ENCODE results near the gene E2F3.
A peak's percentile ranks its signal among the peaks of the same experiment; 100 is the strongest.
"Not testable (repeated sequence)": the region's sequence is repeated elsewhere in the genome, so short reads cannot be mapped to it uniquely, and the experiment has no call there.

E2F3 gene

GRCh38 chr6:20481281-20481680, 79.6 kb downstream of the E2F3 start:
- H3K36me3 Mint-ChIP-seq (ENCODE audit: low read depth) = peaks cover 42% of the 10 kb centered on the region
- no peak for DNase-seq
- peaks cover 4% of the 10 kb centered on the region for H3K4me1 Mint-ChIP-seq
- H3K4me3 Mint-ChIP-seq = no peak overlapping the region
- no peaks in the 10 kb centered on the region for H3K27me3 Mint-ChIP-seq
- no peak for ATAC-seq
- no peaks in the 10 kb centered on the region for H3K9me3 Mint-ChIP-seq
- no peak overlapping the region for H3K27ac Mint-ChIP-seq

- Mint-ChIP-seq H3K4me1 (peaks cover 7% of the 10 kb centered on the region), H3K27me3 (no peaks in the 10 kb centered on the region), H3K27ac (no peak overlapping the region), H3K4me3 (no peak overlapping the region), H3K36me3 (ENCODE audit: low read depth) (peaks cover 58% of the 10 kb centered on the region), H3K9me3 (no peaks in the 10 kb centered on the region)
- DNase-seq = no peak
- ATAC-seq = no peak
Measured at GRCh38 chr6:20483887-20484497, 82.3 kb downstream of the E2F3 start.

- H3K9me3 Mint-ChIP-seq = no peaks in the 10 kb centered on the region
- no peak overlapping the region for H3K27ac Mint-ChIP-seq
- peaks cover 3% of the 10 kb centered on the region for H3K4me1 Mint-ChIP-seq
- H3K4me3 Mint-ChIP-seq = no peak overlapping the region
- no peak for ATAC-seq
- no peaks in the 10 kb centered on the region for H3K27me3 Mint-ChIP-seq
- no peak for DNase-seq
- peaks cover 58% of the 10 kb centered on the region for H3K36me3 Mint-ChIP-seq (ENCODE audit: low read depth)
Measured at GRCh38 chr6:20486641-20487040, 85.0 kb downstream of the E2F3 start.

GRCh38 chr6:20487669-20488375, 86.1 kb downstream of the E2F3 start:
- Mint-ChIP-seq H3K36me3 (ENCODE audit: low read depth) (peaks cover 49% of the 10 kb centered on the region), H3K4me1 (peaks cover 3% of the 10 kb centered on the region), H3K4me3 (no peak overlapping the region), H3K27ac (no peak overlapping the region), H3K27me3 (no peaks in the 10 kb centered on the region), H3K9me3 (no peaks in the 10 kb centered on the region)
- no peak for DNase-seq
- no peak for ATAC-seq

GRCh38 chr6:20490591-20490990, 88.9 kb downstream of the E2F3 start:
- H3K27me3 Mint-ChIP-seq = no peaks in the 10 kb centered on the region
- DNase-seq (no peak), ATAC-seq (no peak)
- no peak overlapping the region for H3K4me3 Mint-ChIP-seq
- no peak overlapping the region for H3K27ac Mint-ChIP-seq
- H3K9me3 Mint-ChIP-seq = no peaks in the 10 kb centered on the region
- H3K36me3 Mint-ChIP-seq (ENCODE audit: low read depth) = peaks cover 38% of the 10 kb centered on the region
- H3K4me1 Mint-ChIP-seq = peaks cover 3% of the 10 kb centered on the region

- Mint-ChIP-seq H3K36me3 (ENCODE audit: low read depth) (peaks cover 26% of the 10 kb centered on the region), H3K9me3 (no peaks in the 10 kb centered on the region), H3K4me1 (no peaks in the 10 kb centered on the region), H3K27me3 (no peaks in the 10 kb centered on the region), H3K4me3 (no peak overlapping the region), H3K27ac (no peak overlapping the region)
- ATAC-seq (no peak), DNase-seq (no peak)
Measured at GRCh38 chr6:20492099-20492498, 90.4 kb downstream of the E2F3 start.

- H3K4me3 Mint-ChIP-seq = no peak overlapping the region
- no peaks in the 10 kb centered on the region for H3K27me3 Mint-ChIP-seq
- H3K9me3 Mint-ChIP-seq = no peaks in the 10 kb centered on the region
- DNase-seq = no peak
- no peaks in the 10 kb centered on the region for H3K4me1 Mint-ChIP-seq
- H3K27ac Mint-ChIP-seq = no peak overlapping the region
- ATAC-seq = no peak
- H3K36me3 Mint-ChIP-seq (ENCODE audit: low read depth) = peaks cover 2% of the 10 kb centered on the region
Measured at GRCh38 chr6:20497216-20498040, 95.7 kb downstream of the E2F3 start.

GRCh38 chr6:20498041-20498385, 96.3 kb downstream of the E2F3 start:
- H3K27ac Mint-ChIP-seq = no peak overlapping the region
- H3K27me3 Mint-ChIP-seq = no peaks in the 10 kb centered on the region
- H3K4me3 Mint-ChIP-seq = no peak overlapping the region
- ATAC-seq (no peak), DNase-seq (no peak)
- no peaks in the 10 kb centered on the region for H3K9me3 Mint-ChIP-seq
- no peaks in the 10 kb centered on the region for H3K4me1 Mint-ChIP-seq
- peaks cover 2% of the 10 kb centered on the region for H3K36me3 Mint-ChIP-seq (ENCODE audit: low read depth)

GRCh38 chr6:20509212-20509611, 107.5 kb downstream of the E2F3 start:
- no peaks in the 10 kb centered on the region for H3K27me3 Mint-ChIP-seq
- no peaks in the 10 kb centered on the region for H3K36me3 Mint-ChIP-seq (ENCODE audit: low read depth)
- no peak overlapping the region for H3K4me3 Mint-ChIP-seq
- H3K9me3 Mint-ChIP-seq = no peaks in the 10 kb centered on the region
- no peak for ATAC-seq
- no peak for DNase-seq
- no peak overlapping the region for H3K27ac Mint-ChIP-seq
- H3K4me1 Mint-ChIP-seq = no peaks in the 10 kb centered on the region

- no peaks in the 10 kb centered on the region for H3K9me3 Mint-ChIP-seq
- H3K27ac Mint-ChIP-seq = no peak overlapping the region
- no peaks in the 10 kb centered on the region for H3K36me3 Mint-ChIP-seq (ENCODE audit: low read depth)
- H3K4me3 Mint-ChIP-seq = no peak overlapping the region
- DNase-seq (no peak), ATAC-seq (no peak)
- H3K27me3 Mint-ChIP-seq = no peaks in the 10 kb centered on the region
- H3K4me1 Mint-ChIP-seq = no peaks in the 10 kb centered on the region
Measured at GRCh38 chr6:20511852-20512251, 110.2 kb downstream of the E2F3 start.

GRCh38 chr6:20525208-20525607, 123.5 kb downstream of the E2F3 start:
- H3K36me3 Mint-ChIP-seq (ENCODE audit: low read depth); H3K9me3 Mint-ChIP-seq; DNase-seq; H3K4me3 Mint-ChIP-seq; H3K27ac Mint-ChIP-seq; ATAC-seq; H3K27me3 Mint-ChIP-seq: not testable (repeated sequence)
- peaks cover 12% of the 10 kb centered on the region for H3K4me1 Mint-ChIP-seq

GRCh38 chr6:20529086-20529448, 127.4 kb downstream of the E2F3 start:
- peak; percentile 56 for ATAC-seq
- H3K9me3 Mint-ChIP-seq; H3K4me3 Mint-ChIP-seq; H3K27me3 Mint-ChIP-seq; H3K27ac Mint-ChIP-seq; DNase-seq; H3K36me3 Mint-ChIP-seq (ENCODE audit: low read depth): not testable (repeated sequence)
- H3K4me1 Mint-ChIP-seq = peaks cover 14% of the 10 kb centered on the region

GRCh38 chr6:20532881-20533280, 131.2 kb downstream of the E2F3 start:
- Mint-ChIP-seq H3K4me1 (peaks cover 40% of the 10 kb centered on the region), H3K36me3 (ENCODE audit: low read depth) (peaks cover 16% of the 10 kb centered on the region), H3K27me3 (peaks cover 3% of the 10 kb centered on the region), H3K9me3 (no peaks in the 10 kb centered on the region), H3K4me3 (no peak overlapping the region), H3K27ac (no peak overlapping the region)
- ATAC-seq = no peak
- no peak for DNase-seq

- Mint-ChIP-seq H3K27me3 (peaks cover 3% of the 10 kb centered on the region), H3K4me1 (peaks cover 43% of the 10 kb centered on the region), H3K4me3 (peak overlapping the region; percentile 98), H3K36me3 (ENCODE audit: low read depth) (peaks cover 19% of the 10 kb centered on the region), H3K9me3 (no peaks in the 10 kb centered on the region), H3K27ac (peak overlapping the region; percentile 99)
- DNase-seq = peak; percentile 13
- no peak for ATAC-seq
Measured at GRCh38 chr6:20533746-20534294, 132.1 kb downstream of the E2F3 start.
